Right lung (tissue), 5 donors: ENCODE measurements around the gene FAIM2. TPM values are rescaled to one million over a fixed set of nuclear protein-coding genes. Genes with fewer than 3 reads are reported as not detected.

Experiments
- DNase-seq, 2 donors: peaks; one replicate each; pipeline ENCODE4 v3.0.0-alpha.2; 2013
- polyA plus RNA-seq, 5 donors: library from polyadenylated mRNA; unstranded; fragments of 120-200 nt; gene quantifications; one replicate each; pipeline versions ENCODE4 v1.2.1 to v1.2.3, GENCODE V29; 2013; ENCODE audit warnings: inconsistent platforms in 1 of 5, low replicate concordance in 1 of 5; ENCODE audit not compliant: insufficient read length in 5 of 5, insufficient read depth in 1 of 5

FAIM2 gene
- polyA plus RNA-seq, 5 donors, result 0.14 to 1.3 (median 0.57) TPM

DNA sequence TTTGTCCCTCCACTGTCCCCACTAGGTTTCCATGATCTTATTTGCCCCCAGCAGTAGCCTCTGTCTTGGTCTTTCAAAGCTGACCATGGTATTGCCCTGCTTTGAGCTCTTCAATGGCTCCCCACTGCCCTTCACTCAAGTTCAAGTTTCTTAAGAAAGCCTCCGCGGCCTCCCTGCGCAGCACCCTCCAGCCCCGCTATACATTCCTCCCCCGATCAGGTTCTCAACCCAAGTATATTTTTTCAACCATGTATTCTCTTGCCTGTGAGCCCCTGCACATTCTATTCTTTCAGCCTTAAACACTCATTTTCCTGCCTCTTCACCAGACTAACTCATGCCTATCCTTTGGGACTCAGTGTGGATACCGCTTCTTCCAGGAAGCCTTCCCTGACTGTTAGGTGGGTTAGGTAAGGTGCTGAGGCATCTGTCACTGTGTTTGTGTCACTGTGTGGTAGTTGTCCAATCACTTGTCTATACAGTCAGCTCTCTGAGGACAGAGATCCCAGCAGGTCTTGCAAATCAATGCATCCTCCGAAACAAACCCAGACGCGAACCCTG, 4.3 kb downstream of the FAIM2 start:
- no peak for DNase-seq

DNA sequence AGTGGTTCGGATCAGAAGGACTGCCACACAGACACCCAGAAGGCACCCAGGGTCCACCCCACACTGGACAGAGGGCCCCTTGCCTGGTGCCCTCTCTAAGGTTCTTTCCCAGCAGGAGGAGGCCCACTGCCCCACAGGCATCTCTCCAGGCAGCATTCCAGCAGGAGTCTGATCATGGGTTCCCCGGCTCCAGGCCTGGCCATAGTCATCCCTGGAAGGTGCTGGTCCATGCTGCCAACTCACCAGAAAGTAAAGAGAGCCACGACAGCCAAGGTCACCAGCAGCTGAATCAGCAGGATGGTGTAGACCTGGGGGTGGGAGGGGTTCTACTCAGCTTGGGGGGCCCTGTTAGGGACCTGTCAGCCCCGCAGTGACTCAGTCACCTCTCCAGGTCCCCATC, 6.4 kb downstream of the FAIM2 start:
- DNase-seq, result no peak

DNA sequence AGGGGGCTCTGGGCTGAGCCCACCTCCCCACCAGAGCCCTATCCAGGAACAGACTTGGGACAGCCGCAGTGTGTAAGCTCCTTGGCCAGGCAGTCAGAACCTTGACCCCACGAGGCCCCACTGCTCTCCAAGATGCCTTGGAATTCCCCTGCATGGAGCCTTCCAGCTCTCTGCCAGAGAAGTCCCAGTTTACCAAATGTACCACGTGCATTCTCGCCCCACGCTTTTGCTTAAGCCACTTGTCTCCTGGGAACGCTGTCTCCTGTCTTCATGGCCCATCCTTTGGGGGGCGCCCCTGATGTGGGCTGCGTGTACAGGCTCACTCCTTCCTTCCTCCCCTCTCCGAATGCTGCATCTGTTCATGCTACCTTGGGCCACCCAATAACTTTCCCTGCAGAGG, 7.9 kb downstream of the FAIM2 start:
- no peak for DNase-seq

DNA sequence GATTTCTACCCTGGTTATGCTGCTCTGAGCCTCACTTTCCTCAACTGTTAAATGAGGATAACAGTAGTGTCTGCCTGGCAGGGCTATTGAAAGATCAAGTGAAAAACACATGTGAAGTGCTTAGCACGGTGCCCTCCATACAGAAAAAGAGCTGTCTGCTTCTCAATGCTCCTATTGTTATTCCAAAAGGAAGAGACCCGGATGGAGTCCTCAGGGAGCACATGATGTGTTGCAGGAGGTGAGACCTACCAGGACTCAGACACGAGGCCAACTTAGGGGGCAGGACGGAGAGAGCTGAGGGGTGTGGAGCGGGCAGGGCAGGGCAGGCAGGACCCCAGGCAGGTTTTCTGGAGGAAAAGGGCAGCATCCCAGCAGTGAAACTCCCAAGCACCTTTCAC, 8.9 kb downstream of the FAIM2 start:
- no peak for DNase-seq

DNA sequence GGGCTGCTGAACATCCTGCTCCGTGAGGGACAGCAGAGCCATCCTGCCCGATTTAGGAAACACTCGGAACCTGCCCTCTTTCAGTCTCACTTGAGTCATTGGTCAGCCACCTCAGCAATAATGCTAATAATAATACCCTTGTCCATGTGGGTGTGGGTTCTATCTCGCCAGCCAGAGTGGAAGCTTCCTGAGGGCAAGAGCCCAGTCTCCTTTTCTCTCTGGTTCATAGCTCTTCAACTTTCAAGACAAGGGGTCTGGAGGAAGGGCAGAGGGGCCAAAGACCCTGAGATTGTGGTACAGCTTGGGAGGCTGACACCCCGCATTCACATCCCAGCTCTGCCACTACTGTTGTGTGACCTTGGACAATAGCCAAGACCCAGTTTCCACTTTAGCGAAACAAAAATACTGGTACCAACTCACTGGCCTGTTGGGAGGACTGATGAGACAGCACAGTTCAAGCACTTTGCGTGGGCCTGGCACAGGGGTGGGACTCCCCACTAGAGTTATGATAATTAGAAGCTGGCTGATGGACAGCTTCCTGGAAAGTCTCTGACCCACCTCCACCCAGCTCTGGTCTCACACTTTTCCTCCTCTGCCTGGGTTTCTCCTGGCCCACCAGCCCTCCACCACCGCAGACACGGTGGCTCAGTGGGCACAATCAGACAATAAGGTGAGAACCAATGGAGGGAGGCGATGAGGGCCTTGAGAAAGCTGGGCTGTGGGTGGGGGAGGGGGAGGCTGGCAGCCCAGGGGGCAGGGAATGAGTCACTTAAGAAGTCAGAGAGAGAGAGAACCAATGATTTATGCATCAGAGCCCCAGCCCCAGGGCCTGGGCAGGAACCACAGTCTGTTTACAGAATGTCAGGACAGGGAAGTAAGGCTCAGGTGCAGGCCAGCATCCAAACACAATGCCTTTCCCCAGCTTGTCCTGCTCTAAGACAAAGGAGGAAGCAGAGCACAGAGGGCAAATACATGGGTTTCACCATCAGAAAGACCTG, 9.6 kb downstream of the FAIM2 start:
- DNase-seq, result no peak

DNA sequence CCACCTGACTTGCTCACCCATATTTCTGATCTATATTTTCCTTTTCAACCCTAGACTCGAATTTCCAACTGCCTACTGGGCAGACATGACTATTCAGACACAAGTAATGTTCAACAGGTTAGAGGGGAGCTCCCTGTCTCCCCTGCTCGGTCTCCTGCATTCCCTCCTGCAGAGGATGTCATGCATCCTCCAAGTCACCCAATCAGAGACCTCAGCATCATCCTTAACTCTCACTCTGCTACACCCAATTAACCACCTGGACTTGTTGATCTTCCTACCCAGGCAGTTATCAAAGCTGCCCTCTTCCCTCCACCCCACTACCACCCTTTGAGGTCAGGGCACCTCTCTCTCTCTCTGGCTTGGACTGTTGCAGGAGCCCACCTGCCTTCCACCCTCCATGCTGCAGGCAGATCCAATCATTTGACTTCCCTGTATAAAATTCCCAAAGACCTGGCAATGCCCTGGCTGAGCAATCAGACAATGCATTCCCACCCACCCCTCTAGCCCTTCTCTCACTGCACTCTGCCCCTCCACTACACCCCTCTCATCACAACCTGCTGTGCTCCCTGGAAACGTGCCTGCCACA, 10.9 kb downstream of the FAIM2 start:
- no peak for DNase-seq

DNA sequence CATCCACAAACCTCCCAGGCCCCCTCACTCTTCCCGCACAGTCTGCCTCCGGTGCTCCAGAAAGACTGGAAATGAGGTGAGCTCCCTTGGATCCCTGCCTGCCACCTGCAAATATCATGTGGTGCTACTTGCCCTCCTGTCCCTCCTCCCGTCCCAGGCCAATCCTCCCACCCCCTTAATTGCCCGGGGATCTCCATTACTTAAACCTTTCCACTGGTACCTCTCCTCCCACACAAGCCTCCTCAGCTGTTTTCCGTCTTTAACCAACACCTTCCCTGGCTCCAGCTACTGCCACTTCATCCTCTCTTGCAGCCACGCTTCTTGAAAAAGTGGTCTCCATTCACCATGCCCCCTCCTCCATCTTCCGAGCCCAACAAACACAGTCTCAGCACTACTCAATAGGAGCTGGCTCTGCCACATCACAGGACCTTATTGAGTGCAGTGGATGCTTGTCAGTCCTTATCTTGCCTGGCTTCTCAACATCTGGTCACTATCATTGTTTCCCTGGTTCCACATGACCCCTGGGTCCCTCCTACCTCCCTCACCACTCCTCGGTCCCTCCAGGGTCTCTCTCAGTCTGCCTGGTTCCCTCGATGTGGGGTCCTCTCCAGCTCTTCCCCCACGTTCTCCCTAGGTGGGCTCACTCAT, 11.5 kb downstream of the FAIM2 start:
- DNase-seq, result no peak

DNA sequence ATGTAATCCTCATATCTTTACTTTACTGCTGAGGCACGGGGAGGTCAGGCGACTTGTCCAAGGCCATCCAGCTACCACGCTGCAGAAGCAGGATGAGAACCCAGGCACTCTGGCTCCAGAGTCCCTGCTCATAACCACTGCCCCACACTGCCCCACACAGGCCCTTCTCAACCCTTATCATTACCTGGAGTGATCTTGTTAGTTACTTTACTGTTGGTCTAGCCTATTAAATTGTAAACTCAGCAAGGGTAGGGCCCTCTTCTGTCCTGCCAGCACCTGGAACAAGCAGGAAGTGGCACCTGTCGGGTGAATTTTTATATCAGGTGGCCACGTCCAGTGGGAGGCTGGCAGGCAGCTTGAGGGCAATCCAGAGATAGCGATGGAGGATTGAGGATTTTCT, 12.2 kb downstream of the FAIM2 start:
- DNase-seq, result no peak

DNA sequence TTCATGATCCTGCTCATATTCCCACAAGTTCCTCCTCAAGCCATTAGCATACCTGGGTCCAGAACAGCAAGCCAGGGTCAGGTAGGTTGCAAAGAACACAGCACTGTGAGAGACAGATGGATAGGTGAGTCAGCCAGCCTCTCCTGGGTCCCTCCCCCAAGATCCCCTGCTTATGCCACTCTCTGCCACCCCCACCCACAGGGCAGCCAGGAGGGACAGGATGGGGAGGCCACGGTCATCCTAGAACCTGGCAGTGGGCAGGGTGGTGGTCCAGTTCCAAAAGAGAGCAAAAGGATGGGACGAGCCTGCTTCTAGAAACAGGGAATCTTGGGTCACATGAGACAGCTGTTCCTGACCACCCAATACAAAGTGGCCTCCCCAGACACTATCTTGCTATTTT, 12.7 kb downstream of the FAIM2 start:
- DNase-seq, result no peak

DNA sequence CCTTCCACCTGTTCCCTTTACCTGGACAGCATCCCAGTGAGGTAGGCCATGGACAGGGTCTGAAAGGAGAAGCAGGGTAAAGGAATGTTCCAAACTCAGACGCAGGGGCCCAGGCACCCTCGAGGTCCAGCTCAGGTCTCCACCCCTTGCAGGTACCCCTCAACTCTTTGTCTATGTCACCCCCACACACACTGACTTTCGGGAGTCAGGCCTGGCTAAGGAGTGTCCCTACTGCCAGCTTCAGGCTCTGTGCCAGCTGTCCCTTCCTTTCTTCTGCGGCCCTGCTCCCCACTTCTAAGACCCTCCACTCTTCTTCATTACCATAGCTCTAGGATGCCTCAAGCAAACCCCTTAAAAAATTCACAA, 13.6 kb downstream of the FAIM2 start:
- no peak for DNase-seq

DNA sequence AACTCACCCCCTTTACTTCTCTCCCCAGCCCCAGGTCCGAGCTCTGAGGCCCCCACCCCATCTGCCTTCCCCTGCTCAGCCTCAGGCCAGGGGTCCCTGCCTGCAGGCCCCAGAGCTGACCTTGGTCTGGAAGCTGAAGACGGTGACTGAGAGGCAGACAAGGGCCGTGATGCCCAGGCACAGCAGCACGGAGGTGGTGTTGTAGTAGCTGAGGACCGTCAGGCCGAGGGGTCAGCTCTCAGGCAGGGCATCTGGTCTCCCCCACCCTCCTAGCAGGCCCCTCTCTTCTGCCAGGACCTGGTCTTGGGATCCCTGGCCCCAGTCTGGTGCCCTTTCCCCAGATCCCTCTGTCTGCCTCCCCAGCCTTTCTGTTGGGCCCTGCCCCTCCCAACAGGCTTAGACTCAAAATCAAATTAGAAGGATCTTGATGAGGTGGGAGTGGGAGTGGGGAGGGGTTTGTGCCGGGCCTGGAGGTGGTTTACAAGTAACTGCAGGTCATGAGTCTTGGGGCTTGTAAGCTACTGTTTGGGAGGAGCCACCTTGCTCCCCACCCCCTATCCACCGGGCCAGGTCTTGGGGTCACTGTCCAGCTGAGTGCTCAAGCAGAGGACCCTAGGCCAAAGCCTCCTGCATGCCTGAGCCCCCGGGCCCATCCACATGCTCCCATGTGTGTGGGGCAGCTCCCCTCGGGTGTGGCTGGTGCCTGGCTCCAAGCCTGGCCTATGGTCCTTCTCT, 14.2 kb downstream of the FAIM2 start:
- no peak for DNase-seq

DNA sequence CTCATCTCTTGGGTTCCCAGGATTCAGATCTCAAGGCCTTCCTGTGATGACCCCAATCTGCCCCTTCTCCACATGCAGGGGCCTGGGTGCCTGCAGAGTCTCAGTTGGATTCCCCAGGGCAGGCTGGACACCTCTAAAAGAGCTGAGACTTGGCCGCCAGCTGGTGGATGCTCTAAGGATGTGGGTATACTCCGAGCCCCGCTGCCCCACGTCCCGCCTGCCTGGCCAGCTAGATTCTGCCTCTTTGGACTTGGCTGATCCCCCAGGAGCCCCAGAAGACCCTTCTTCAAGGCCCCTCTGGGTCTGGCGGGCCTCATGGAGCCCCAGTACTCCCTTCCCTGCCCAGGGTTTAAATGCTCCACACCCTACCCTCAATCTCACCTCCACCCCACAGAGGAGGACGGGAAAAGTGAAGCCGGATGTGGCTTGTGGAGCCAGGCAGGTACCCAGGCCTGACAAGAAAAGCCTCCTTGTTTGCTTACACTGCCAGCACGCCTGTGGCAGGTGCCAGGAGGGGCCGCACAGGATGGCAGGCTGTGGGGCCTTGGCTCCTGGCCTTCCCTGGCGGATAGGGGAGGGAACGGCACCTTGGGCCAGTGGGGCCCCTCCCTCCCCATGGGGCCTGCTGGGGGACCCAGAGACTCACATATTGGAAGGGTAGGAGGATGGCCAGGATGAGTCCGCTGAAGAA, 15.1 kb downstream of the FAIM2 start:
- no peak for DNase-seq

DNA sequence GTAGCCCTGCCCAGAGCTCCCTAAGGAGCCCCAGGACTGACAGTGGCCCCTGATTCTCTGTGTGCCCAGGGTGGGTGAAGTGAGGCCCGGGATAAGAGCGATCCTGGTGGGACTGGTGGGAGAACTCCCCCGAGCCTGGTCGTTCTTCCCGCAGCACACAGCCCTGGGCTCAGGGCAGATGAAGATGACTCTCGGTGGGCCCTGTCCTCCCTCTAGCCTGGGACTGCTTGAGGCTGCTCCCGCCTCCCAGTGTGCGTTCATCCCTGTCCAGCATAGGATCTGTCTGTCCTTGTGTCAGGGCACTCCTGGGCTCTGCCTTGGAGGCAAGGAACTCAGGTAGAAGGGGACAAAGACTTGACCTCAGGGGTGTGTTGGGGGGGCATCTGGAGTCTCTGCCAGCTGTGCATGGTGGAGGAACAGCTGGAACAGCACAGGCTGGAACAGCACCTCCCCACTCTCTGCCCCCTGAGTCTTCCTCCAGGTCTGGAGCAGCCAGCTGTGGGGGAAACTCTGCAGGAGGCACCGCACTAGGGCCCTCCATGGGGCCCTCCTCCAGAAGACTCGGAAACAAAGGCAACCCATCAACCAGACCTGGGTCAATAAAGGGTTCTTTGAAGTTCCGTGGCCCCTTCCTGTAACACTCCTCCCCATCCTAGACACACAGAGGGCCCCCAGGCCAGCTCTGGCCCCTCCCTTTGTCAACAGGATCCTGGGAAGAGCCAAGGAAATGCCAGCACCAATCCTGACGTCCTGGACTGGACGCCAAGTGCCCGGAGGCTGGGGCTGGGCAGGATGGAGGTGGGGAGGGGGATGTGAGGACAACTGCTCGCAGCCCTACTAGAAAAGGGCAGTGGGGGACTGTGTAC, 15.9 kb downstream of the FAIM2 start:
- no peak for DNase-seq

DNA sequence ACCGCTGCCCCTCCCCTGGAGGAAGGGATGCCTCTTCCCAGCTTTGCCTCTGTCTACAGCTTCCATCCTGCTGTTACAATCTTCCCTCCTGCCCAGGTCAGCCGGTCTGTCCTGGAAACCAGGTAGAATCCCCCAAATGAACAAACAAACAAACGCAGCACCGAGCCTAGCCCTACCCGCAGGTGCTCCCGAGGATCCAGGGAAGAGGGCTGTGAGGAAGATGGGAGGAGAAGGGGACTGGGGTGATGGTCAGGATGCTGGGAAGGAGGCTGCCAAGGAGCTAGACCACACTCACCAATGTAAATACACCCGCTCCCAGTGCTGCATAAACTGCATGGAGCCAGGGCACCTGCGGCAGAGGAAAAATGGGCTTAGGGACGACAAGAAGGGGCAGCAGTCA, 16.6 kb downstream of the FAIM2 start:
- DNase-seq, result no peak

DNA sequence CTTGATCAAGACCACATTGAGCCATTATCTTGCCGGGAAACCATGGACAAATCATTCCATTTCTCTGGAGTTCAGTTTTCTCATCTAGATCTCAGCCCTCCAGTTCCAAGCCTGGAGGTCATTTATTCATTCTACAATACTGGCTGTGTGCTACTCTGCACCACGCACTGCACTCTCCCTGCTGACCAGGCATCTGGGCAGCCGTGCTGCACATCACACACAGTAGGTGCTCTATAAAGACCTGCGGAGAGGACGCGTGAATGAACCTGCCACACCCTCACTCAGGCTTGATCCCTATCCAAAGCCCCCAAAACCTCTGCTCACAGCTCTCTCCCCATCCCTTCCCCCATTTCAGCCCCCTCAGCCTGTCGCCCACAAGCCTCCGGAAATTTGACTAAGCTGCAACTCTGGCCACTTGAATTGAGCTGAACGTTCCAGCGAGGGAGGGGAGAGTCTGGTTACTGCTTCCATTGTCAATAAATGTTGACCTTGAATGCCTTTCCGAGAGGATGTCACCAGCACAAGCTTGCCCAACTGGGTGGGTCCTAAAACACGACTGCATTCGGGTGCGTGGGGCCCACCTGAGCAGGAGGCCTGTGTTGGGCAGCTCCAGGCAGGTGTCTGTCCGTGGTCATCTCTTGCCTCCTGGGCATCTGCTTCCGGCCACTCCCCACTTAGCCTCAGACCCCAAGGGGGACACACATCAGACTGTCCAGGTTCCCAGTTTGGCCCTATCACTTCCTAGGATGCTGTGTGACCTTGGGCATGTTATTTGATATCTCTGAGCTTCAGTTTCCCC, 17.8 kb downstream of the FAIM2 start:
- no peak for DNase-seq

DNA sequence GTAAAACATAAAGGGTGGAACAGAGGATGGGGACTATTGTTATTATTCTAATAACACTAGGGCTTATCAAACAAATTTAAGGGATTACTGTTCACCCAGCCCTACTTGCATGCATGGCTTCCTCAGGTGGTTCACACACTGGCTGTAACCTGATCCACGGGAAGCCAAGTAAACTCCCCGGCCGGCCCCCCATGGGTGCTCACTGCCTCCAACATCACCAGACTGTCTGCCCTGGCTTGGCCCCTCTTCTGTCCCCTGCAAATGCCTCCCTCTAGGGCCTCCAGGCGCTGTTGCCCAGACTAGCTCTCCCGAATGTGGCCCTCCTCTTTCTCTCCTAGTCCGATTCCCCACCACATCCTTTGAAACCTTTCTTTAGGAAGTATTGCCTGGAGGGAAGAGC, 18.6 kb downstream of the FAIM2 start:
- DNase-seq, result no peak

DNA sequence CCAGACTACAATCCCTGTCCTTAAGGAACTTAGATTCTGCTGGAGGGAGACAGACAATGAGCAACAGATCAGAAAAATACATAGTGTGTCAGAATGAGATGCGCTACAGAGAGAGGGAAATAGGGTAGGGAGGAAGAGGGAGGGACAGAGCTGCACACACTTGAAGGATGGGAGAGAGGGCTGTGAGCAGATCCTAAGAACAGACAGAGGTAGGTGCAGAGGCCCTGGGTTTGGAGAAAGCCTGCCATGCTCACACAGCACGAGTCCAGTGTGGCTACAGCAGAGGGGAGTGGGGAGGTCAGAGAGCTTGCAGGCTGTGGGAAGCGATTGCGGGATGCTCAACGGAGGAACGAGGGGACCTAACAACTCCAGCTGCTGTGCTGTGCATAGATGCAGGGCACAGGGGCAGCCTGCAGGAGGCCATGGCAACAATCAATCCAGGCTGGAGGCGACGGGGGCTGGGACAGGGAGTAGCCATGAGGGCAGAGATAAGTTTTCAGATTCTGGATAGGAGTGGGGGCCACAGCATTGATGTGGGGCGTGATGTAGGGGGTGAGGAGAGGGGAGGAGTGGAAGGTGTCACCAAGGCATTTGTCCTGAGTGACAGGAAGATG, 20.7 kb downstream of the FAIM2 start:
- DNase-seq, result no peak

DNA sequence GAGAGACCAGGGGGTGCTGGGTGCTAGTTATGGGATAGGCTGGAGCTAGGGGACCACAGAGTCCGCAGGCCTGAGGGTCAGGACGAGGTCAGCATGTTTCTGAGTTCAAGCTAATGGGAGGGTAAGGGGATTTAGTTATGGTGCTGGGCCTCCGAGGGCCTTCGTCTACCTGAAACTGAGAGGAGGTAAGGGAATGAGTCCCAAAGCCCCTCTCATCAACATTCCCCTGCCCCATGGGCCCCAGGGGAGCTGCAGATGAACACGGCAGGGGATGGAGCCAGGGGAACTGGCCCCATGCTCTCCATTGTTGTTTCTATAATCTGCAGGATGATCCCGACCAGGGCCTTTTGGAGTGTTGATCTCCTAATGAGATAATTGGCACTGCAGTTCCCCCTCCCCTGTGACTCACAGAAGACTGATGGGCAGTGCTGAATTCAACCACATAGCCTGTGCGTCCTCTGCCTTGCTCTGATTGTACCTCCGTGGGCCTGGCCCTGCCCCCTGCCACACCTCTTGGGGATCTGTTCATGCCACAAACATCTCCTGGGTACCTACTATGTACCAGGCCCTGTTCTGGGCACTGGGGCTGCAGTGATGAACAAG, 21.4 kb downstream of the FAIM2 start:
- no peak for DNase-seq
